ENCODE results near the gene MOB3C.

- TF ChIP-seq, protein P1, sequence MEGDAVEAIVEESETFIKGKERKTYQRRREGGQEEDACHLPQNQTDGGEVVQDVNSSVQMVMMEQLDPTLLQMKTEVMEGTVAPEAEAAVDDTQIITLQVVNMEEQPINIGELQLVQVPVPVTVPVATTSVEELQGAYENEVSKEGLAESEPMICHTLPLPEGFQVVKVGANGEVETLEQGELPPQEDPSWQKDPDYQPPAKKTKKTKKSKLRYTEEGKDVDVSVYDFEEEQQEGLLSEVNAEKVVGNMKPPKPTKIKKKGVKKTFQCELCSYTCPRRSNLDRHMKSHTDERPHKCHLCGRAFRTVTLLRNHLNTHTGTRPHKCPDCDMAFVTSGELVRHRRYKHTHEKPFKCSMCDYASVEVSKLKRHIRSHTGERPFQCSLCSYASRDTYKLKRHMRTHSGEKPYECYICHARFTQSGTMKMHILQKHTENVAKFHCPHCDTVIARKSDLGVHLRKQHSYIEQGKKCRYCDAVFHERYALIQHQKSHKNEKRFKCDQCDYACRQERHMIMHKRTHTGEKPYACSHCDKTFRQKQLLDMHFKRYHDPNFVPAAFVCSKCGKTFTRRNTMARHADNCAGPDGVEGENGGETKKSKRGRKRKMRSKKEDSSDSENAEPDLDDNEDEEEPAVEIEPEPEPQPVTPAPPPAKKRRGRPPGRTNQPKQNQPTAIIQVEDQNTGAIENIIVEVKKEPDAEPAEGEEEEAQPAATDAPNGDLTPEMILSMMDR (optimal IDR thresholded peaks at IDR 0.05 in 1 of 3, IDR thresholded peaks at IDR 0.05 in 1 of 3, conservative IDR thresholded peaks at IDR 0.05 in 1 of 3; ENCODE audit: extremely low read depth in 1 of 3, insufficient read depth in 2 of 3, low read length in 3 of 3) = no peak
- no peak for TF ChIP-seq EZH2 (IDR thresholded peaks at IDR 0.05; ENCODE audit: low read length)
These were observed 36.3 kb downstream of the MOB3C start for GRCh38 chr1:46580140-46580903.
